Posterior vena cava (tissue), 2 donors: Measurements from ENCODE around the gene TSPO2. TPM values are rescaled to one million over a fixed set of nuclear protein-coding genes. Genes with fewer than 3 reads are reported as not detected.

Source experiments
- DNase-seq: peaks from one replicate; pipeline ENCODE4 v3.0.0-alpha.2; 2020; ENCODE audit warnings: low spot score
- intact Hi-C, 2 donors: fragments of 100-400 bp; cut with DNase I; formaldehyde crosslinking; loops; one replicate each; pipeline versions ENCODE4 v1.14.1 to v1.14.2; 2022 to 2023
- total RNA-seq, 2 donors: library from RNA; stranded (reverse); fragmentation: NEBNext Ultra II Directional; extraction: Animal tissue kit (Norgen Biotek cat#: 25700); gene quantifications; one replicate each; pipeline ENCODE4 v1.2.1, GENCODE V29; 2021
- donor health status: DM: yes; HTN: yes; CAD: no.
- donor health status: DM: yes; HTN: yes; CAD: no.

TSPO2 gene
- total RNA-seq, 2 donors from 2014 or later = not detected

GRCh38 chr6:41071923-41072835 is 29.9 kb downstream of the TSPO2 start, which contains the start of gene OARD1:
OARD1 (minus strand) TSS chr6:41072356; CDS start chr6:41071634, 722 bp downstream.
- peak; percentile 100 for DNase-seq
- intact Hi-C loops = no loop called here

GRCh38 chr6:41072836-41073202 is 30.6 kb downstream of the TSPO2 start, which contains the start of gene NFYA:
NFYA (plus strand) TSS chr6:41072974; CDS start chr6:41079090, 6,116 bp downstream.
- intact Hi-C loops = no loop called here
- DNase-seq = peak; percentile 100

GRCh38 chr6:41073203-41073967 is 31.1 kb downstream of the TSPO2 start:
- DNase-seq = peak; percentile 94
- intact Hi-C loops = no loop called here

GRCh38 chr6:41073968-41074691 is 31.9 kb downstream of the TSPO2 start:
- DNase-seq = no peak

GRCh38 chr6:41074692-41075436 is 32.6 kb downstream of the TSPO2 start:
- no peak for DNase-seq
- intact Hi-C loops = no loop called here

More at GRCh38 chr6:41073968-41074691, 31.9 kb downstream of the TSPO2 start:
- intact Hi-C loops = no loop called here

- intact Hi-C loops = no loop called here
- no peak for DNase-seq
Observed at GRCh38 chr6:41075651-41076626, 33.7 kb downstream of the TSPO2 start.

GRCh38 chr6:41077536-41077935 is 35.3 kb downstream of the TSPO2 start:
- intact Hi-C loops = no loop called here
- no peak for DNase-seq

GRCh38 chr6:41078101-41078500 is 35.8 kb downstream of the TSPO2 start:
- intact Hi-C loops = no loop called here
- no peak for DNase-seq

- no peak for DNase-seq
- intact Hi-C loops = no loop called here
Observed at GRCh38 chr6:41079080-41079479, 36.8 kb downstream of the TSPO2 start.

GRCh38 chr6:41080621-41081020 is 38.4 kb downstream of the TSPO2 start:
- no peak for DNase-seq
- intact Hi-C loops = no loop called here

- intact Hi-C loops = no loop called here
- DNase-seq = no peak
Observed at GRCh38 chr6:41083072-41083471, 40.8 kb downstream of the TSPO2 start.

GRCh38 chr6:41085182-41085581 is 42.9 kb downstream of the TSPO2 start:
- DNase-seq = no peak
- intact Hi-C loops = no loop called here

- no peak for DNase-seq
- intact Hi-C loops = no loop called here
Observed at GRCh38 chr6:41088451-41088850, 46.2 kb downstream of the TSPO2 start.

GRCh38 chr6:41090841-41091761 is 48.8 kb downstream of the TSPO2 start:
- intact Hi-C loops = no loop called here

GRCh38 chr6:41092421-41093140 is 50.3 kb downstream of the TSPO2 start:
- intact Hi-C loops = no loop called here
- no peak for DNase-seq

More at GRCh38 chr6:41090841-41091761, 48.8 kb downstream of the TSPO2 start:
- DNase-seq = no peak

GRCh38 chr6:41093729-41094128 is 51.5 kb downstream of the TSPO2 start:
- no peak for DNase-seq
- intact Hi-C loops = no loop called here
